Activated gamma-delta T cell (primary cell): ENCODE results near the gene POLR2F.
"Not testable (repeated sequence)": the region's sequence is repeated elsewhere in the genome, so short reads cannot be mapped to it uniquely, and the experiment has no call there.

Experiments used
- DNase-seq: peaks from one replicate; lab custom pipeline; 2025; lab: John Stamatoyannopoulos, UW

POLR2F gene

DNA sequence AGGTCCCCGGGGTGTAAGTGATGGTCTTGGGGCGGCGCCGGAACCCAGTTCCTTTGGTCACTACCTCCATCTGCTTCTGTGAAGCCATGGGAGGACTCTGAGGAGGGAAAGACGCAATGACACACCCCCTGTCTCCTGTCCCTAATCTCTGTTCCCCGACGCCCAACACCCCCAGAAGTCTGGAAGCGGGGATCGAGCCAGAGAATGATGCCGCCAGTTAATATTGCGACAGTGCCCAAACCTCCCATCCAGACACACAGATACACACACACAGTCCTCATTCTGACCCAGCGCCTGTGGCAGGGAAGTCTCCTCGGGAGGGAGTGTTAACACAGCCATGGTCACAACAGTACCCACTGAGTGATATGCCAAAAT, 450 bp upstream of the POLR2F start:
- no peak for DNase-seq

DNA sequence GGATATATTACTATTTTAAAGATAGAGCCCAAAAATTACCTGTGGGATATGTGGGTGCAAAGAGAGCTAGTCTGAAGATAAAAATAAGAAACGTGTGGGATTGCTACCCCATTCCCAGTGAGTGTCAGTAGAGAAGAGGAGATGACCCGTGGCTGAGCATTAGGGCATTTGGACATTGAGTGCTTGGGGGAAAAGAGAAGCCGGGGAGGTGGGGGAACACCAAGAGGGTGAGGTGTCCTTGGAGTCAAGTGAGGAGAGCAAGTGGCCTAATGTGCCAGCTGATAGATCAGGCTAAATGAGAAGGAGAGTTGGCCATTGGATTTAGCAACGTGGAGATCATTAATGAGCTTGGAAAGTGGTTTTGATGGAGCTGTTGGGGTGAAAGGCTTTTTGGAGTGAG, 1.2 kb downstream of the POLR2F start:
- DNase-seq: no peak

DNA sequence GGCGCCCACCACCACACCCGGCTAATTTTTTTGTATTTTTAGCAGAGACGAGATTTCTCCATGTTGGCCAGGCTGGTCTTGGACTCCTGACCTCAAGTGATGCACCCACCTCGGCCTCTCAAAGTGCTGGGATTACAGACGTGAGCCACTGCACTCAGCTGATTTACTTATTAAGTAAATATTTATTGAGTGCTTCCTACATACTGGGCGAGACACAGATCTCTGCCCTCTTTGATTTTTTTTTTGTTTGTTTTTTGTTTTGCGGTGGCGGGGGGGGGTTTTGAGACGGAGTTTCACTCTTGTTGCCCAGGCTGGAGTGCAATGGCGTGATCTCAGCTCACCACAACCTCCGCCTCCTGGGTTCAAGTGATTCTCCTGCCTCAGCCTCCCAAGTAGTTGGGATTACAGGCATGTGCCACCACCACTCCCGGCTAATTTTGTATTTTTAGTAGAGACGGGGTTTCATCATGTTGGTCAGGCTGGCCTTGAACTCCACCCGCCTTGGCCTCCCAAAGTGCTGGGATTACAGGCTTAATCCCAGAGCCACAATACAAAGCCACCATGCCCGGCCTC, 2.4 kb downstream of the POLR2F start:
- DNase-seq: not testable (repeated sequence)

DNA sequence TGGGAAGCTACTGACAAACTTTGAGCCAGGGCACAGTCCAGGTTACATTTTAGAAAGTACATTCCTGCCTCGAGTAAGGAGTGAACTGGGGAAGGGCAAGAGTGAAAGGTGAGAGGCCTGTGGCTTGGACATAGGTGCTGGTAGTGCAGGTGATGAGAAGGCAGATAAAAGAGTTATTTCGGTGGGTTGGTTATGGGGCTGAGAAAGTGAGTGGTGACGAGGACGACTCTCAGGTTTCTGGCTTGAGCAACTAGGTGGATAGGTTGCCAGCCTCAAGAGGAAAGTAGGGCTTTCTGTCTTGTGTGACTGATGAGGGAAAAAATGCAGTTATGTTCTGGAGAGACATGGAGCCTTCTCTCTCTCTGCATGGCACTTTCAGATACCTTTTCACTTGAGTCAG, 3.7 kb downstream of the POLR2F start:
- no peak for DNase-seq

DNA sequence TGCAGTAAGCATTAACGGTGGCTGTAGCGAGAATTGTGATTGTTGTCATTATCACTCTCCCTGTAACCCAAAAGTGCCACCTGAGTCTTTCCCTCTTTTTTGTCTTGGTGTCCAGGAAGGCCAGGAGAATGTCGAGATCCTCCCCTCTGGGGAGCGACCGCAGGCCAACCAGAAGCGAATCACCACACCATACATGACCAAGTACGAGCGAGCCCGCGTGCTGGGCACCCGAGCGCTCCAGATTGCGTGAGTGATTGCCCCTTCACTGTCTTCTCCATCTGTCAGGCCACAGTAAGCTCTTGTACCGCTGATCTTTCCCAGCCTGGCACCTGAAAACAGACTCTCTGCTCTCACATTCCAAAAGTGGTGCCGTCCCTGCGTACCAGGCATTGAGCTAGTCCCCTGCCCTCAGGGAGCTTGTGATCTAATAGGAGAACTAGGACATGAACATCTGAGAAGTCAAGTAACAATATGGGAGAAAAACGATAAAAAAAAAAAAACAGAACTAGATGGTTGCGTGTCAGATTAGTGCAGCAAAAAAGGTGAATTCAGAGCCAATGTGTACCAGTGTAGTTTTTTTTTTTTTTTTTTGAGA, 5.8 kb downstream of the POLR2F start:
- no peak for DNase-seq

DNA sequence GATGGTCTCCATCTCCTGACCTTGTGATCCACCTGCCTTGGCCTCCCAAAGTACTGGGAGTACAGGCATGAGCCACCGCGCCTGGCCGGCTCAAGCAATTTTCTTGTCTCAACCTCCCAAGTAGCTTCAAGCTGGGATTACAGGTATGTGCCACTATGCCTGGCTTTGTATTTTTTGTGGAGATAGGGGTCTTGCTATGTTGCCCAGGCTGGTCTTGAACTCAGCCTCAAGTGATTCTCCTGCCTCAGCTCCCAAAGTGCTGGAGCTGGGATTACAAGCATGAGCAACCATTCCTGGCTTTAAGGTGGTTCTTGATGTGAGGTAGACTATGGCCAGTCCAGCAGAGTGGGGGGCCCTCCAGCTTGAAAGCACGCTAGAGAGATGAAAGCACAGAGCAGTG, 7.6 kb downstream of the POLR2F start:
- no peak for DNase-seq

DNA sequence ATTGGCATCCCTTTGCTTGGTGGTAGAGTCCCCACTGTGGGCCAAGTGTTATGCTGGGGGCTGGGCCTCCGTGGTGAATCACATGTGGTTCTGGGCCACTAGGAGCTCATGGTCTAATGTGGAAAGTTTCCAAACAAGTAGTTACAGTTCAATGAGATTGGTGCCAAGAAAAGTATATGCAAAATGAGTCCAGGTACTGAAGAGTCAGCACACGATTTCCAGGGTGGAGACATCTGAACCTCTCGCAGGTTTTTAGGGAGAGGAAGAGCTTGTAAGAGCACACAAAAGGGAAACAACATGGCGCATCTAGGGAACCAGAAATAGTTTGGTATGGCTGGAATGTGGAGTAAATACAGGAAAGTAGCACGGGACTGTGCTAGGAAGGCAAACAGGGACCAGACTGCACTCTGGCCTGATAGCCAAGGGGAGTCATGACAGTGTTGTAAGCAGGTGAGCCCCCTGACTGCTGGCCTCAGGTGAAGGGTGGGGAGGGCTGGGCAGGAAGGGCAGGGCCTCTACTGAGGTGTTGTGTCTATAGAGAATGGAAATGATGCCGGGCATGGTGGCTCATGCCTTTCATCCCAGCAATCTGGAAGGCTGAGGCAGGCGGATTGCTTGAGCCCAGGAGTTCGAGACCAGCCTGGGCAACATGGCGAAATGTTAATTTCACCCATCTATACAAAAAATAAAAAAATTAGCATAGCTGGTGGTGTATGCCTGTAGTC, 12.6 kb downstream of the POLR2F start:
- DNase-seq: no peak

DNA sequence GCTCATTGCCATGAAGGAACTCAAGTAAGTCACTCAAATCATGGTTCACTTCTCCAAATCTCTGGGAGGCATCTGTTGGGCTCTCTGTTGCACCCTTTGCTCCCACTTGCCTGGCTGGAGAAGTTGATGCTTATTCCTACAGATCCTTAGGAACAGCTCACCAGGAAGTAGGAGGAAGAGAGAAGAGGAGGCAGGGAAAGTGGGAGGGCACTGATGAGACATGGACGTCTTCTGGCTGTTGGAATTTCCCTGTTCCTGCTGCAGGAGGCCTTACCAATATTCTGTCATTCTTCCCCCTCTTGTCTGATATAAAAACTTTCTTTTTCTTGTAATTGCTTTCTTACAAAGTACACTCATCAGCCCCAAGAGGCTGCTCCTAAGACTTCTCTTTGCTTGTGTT, 13.6 kb downstream of the POLR2F start:
- no peak for DNase-seq

DNA sequence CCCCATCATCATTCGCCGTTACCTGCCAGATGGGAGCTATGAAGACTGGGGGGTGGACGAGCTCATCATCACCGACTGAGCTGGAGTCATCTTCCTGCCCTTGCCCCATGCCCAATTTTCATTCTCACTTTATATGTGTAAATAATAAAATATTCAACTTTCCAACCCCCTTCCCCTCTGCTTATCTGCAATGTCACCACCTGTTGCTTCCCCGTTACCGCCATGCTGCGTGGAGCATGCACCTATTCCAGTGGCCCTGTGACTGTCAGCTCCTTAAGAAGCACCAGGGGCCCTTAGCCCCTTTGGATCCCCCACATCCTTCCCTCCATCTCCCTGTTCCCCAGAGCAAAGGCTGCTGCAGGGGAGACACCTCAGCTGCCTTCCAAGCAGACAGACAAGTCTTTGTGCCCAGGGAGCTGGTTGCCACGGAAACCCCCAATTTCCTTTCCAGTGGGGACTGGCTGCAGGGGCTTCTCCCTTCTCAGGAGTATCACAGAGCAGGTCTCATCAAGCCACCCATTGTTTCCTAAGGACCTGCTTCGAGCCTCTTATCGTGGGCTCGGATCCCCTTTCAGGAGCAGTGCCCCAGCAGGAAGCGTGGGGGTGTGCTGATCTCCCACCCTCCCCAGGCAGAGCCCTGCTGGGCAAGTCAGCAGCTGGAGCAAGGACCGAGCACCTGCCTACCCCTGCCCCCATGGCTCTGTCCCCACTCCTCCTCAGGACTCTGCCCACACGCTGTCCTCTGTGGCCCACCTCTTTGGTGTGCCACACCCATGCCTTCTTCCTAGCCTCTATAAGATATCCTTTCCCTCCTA, 14.3 kb downstream of the POLR2F start:
- DNase-seq: no peak

DNA sequence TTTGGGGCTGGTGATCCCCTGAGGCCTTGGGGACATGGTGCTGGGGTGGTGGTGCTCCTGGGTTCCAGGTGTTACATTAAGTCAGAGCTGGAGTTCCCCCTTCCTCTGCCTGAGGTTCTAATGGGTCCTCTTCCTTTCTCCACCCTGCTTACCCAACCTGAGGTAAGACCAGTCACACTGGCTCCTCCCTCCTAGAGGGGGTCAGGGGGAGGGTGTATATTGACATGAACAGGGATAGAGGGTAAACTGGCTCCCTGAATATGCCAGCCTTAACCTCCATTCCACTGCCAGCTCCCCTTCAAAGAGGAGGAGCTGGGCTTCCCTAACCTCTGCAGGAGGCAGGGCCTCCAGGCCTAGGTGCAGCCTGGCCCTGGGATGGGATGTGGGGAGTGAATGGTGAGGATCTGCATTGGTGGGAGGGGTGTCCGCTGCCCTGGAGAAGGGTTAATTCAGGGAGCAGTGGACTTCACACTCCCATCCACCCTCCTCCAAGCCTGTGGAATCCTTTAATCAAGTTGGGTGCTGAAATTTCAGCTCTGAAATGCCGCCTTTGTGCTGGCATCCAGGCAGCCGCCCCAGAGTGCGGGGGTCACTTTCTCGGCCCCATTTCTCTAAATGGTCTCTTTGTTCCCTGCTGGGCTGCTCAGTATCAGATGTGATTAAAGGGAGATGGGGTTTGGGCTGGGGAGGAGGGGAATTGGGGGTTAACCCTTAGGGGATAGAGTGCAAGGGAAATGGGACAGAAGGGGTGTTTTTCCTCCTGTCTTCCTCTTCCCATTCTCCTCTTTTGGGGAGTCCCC, 15.2 kb downstream of the POLR2F start:
- no peak for DNase-seq

DNA sequence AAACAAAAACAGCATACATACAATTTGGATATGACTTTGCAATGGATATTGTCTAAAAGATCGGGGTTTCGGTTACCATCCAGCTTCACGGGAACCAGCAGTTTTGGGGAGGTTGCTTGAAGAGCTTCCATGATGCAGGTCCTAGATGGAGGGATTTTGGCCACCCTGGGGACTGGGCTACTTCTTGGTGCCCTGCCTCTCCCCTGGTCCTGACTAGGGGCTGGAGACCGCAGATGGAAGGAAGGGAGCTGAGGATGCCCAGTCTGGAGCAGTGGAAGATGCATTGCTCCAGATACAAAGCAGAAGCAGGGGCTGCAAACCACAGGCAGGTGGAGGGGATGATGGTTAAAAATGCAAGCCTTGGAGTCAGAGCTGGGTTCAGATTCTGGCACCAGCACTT, 17.4 kb downstream of the POLR2F start:
- no peak for DNase-seq

DNA sequence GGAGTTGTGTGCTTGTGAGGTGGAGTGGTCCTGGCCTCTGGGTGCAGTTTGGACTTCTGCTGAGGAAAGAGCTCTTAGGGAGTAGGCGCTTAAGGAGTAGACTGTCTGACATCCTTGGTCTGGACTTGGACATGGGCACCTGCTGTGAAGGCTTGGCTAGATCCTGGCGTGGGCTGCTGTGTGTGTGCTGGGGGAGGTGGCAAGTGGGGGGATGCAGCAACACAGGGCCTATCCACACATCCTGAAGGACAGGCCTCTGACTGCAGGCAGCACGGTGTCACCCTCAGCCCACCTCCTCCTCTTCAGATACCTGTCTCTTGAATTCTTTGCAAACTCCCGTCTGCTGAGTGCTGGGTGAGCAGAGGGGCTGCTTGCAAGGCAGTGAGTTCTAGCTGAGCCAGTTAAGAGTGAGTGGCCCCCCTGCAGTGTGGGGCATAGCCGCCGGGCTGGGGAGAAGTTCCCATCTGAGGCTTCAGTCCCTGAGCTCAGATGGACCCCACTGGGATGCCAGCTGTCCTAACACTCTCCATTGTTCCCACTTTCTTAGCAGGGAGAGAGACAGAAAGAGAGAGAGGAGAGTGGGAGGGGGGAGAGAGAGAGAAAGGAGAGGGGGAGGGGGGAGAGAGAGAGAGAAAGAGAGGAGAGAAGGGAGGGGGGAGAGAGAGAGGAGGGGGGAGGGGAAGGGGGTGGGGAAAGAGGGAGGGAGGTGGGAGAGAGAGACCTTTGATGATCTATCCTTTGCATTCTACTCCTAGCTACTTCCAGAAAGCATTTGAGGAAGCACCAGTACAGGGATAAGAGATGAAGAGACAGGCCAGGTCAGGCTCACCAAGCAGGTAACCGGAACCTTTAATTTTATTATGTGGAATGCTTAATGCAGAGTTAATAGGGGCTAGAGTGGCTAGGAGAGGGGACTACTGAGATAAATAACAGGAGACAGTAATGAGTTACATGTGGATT, 18.3 kb downstream of the POLR2F start:
- DNase-seq: no peak

DNA sequence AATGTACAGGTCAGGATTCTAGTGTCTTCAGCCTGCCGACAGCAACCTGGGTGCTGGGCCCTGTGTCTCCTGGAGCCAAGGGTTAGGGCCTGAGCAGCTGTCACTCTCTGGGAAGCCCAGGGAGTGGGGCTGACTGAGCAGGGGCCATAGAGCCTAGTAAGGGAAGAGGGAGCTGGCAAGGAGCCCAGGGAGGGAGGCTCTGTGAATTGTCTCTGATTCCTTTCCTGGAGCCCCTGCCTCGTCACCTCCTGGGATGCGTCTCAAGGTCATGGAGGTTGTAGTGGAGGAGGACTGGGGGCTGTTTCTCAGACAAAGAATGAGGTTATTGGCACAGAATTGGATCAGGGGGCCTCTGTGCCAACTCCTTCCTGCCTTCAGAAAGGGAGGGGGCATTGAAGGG, 19.0 kb downstream of the POLR2F start:
- DNase-seq: no peak

DNA sequence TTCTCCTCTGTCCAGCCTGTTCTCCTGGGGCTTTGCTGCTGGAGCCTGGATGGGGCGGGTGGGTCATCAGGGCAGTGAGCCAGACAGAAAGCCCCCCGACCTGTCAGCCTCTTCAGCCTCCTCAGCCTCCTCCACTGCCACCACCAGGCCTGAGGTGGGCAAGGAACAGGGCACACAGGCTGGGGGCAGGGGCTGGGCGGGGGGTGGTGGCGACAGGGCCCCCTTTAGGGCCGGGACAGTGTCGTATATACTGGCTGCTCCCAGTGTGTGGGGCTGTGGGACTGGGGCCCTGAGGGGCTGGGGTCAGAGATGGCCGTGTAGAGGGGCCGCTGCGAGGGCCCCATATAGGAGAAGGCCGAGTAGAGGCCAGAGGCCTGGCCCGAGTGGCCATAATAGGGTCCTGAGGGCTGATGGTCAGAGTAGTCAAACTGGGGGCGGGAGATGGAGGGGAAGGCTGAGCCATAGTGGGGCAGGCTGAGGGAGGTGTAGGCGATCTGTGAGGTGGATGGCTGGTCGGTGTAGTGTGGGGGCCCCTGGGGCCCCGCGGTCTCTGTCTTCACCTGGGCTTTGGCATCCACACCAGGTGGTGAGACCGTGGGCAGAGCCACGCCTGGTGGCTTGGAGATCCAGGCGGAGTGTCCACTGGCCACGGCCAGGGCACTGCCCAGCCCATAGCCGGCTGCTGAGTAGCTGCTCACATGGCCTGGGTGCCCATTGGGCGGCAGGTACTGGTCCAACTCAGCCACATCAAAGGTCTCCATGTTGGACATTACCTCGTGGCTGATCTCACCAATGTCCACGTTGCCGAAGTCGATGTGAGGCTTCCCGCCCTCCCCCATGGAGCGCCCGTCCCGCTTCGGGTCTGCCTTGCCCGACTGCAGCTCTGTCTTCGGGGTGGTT, 20.0 kb downstream of the POLR2F start:
- no peak for DNase-seq

DNA sequence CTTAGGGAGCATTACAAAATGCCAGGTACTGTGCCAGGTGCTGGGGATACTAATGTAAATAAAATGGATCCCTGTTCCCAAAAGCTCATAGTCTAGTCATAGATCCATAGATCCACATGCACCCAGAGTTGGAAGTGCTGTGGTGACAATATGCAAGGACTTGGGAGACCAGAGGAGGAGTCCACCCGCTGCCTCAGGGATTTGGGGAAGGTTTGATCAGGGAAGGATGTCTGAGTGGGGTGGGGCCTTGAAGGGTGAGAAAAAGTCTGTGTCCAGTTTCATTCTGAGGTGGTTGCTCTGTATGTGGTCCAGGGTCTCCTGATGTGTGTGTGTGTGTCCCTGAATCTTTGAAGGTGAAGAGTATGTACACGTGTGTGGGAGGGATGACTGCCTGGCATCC, 21.7 kb downstream of the POLR2F start:
- DNase-seq: no peak

DNA sequence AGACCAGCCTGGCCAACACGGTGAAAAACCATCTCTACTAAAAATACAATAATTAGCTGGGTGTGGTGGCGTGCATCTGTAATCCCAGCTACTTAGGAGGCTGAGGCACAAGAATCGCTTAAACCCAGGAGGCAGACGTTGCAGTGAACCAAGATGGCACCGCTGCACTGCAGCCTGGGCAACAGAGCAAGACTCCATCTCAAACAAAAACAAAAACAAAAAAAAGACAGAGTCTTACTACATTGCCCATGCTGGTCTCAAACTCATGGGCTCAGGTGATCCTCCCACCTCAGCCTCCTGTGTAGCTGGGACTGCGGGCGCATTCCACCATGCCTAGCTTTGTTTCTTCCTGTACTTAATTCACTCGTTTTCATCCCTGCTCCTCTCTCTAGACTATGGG, 22.5 kb downstream of the POLR2F start:
- DNase-seq: not testable (repeated sequence)

DNA sequence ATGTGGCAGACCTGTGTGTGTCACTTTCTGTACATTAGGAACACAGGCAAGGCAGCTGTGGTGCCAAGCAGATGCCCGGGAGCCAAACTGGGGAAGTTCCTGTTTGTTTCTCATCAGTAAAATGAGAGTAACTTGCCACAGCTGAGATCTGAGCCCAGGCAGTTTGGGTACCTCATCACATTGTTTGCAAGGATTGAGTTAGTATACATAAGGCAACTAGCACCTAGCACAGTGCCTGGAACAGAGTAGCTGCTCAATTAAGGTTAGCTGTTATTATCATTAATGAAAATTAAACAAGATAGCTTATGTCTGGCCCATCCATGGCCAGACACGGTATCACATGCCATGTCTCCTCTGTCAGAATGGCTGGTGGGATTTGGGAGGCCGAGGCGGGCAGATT, 23.0 kb downstream of the POLR2F start:
- DNase-seq: no peak

DNA sequence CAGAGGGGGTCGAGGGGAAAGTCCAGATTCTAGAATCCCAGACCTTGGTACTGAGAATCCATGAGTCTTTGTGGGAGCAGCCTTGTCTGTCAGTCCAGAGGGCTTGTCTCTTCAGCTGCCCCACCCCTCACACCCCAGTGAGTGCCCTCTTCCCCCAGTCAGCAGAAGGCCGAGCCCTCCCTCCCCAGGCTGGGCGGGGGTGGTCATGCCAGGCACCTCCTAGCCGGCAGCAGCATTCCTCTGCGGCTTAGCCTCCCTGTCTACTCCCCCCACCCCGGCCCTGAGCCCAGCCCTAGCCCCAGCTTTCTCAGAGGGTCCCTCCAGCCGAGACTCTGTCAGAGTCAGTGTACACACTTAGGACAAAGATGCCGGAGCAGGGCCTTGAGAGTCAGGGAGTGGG, 26.3 kb downstream of the POLR2F start:
- no peak for DNase-seq

DNA sequence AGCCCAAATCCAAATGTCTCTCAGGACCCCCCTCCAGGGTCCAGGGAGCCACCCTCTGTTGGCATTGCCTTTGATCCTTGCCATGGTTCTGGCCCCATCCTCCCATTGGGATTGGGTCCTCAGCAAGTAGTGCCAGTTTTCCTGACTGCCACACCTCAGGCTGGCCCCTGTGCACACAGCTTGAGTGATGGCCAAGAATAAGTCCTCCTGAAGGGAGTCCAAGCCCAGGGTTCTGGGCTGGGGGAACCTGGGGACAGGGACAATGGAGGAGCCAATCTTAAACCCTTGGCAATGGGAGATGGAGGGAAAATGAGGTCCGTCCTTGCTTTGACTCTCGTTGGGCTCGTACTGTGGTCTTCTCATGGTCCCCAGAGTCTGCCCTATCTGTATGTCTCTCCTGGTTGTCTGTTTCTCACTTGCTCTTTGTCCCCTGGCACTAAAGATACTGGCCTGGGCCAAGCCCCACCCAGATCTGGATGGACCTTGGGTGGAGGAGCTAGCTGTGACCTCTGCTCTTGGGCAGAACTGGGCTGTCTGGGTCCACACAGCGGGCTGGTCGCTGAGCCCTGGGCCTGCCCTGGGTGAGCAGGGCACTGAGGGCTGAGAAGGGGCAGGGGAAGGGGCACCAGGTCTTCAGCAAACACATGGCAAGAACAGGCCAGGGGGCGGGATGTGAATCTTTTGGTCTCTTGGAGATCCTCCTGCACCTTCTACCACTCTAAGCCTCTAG, 27.9 kb downstream of the POLR2F start:
- no peak for DNase-seq
